Activated T-cell treated with anti-CD3 and anti-CD28 coated beads, Interleukin-2, amount 50 U/mL, for 24 hours (primary cell): ENCODE measurements around the gene RPS29.

Experiments used
- DNase-seq: peaks from one replicate; pipeline ENCODE4 v3.0.0-alpha.2; 2020
- H3K27ac Mint-ChIP-seq: 2 replicates; pipeline ENCODE4 v1.8.0; 2020; ENCODE audit warnings: mild to moderate bottlenecking, mixed read lengths
- H3K27me3 Mint-ChIP-seq: 2 replicates; pipeline ENCODE4 v1.8.0; 2020; ENCODE audit warnings: mixed read lengths
- H3K36me3 Mint-ChIP-seq: 2 replicates; pipeline ENCODE4 v1.8.0; 2020; ENCODE audit warnings: low read depth, mixed read lengths
- H3K4me1 Mint-ChIP-seq: 2 replicates; pipeline ENCODE4 v1.8.0; 2020; ENCODE audit warnings: low read depth, mixed read lengths
- H3K4me3 Mint-ChIP-seq: 2 replicates; pipeline ENCODE4 v1.8.0; 2020; ENCODE audit warnings: mild to moderate bottlenecking, moderate library complexity, mixed read lengths
- H3K9me3 Mint-ChIP-seq: 2 replicates; pipeline ENCODE4 v1.8.0; 2020; ENCODE audit warnings: mixed read lengths

RPS29 gene

GRCh38 chr14:49549446-49549845 lies 36.7 kb downstream of the RPS29 start:
- Mint-ChIP-seq H3K27me3 (no peaks in the 10 kb centered on the region), H3K4me3 (no peak overlapping the region), H3K27ac (no peak overlapping the region), H3K36me3 (no peaks in the 10 kb centered on the region), H3K9me3 (no peaks in the 10 kb centered on the region), H3K4me1 (no peaks in the 10 kb centered on the region)
- no peak for DNase-seq

GRCh38 chr14:49546766-49547165 lies 39.4 kb downstream of the RPS29 start:
- H3K27ac Mint-ChIP-seq = no peak overlapping the region
- H3K4me1 Mint-ChIP-seq = no peaks in the 10 kb centered on the region
- H3K4me3 Mint-ChIP-seq = no peak overlapping the region
- H3K36me3 Mint-ChIP-seq = no peaks in the 10 kb centered on the region
- H3K27me3 Mint-ChIP-seq = no peaks in the 10 kb centered on the region
- no peaks in the 10 kb centered on the region for H3K9me3 Mint-ChIP-seq
- DNase-seq = no peak

GRCh38 chr14:49545716-49546115 lies 40.5 kb downstream of the RPS29 start:
- Mint-ChIP-seq H3K27ac (no peak overlapping the region), H3K4me3 (no peak overlapping the region), H3K27me3 (no peaks in the 10 kb centered on the region), H3K9me3 (no peaks in the 10 kb centered on the region), H3K36me3 (no peaks in the 10 kb centered on the region), H3K4me1 (no peaks in the 10 kb centered on the region)
- DNase-seq = no peak

- no peak overlapping the region for H3K4me3 Mint-ChIP-seq
- no peaks in the 10 kb centered on the region for H3K4me1 Mint-ChIP-seq
- no peaks in the 10 kb centered on the region for H3K27me3 Mint-ChIP-seq
- DNase-seq = no peak
- H3K9me3 Mint-ChIP-seq = no peaks in the 10 kb centered on the region
- H3K36me3 Mint-ChIP-seq = no peaks in the 10 kb centered on the region
- H3K27ac Mint-ChIP-seq = no peak overlapping the region
These were observed 41.1 kb downstream of the RPS29 start for GRCh38 chr14:49545071-49545470.

- no peaks in the 10 kb centered on the region for H3K4me1 Mint-ChIP-seq
- no peak overlapping the region for H3K4me3 Mint-ChIP-seq
- DNase-seq = no peak
- no peaks in the 10 kb centered on the region for H3K36me3 Mint-ChIP-seq
- H3K27me3 Mint-ChIP-seq = no peaks in the 10 kb centered on the region
- H3K27ac Mint-ChIP-seq = no peak overlapping the region
- no peaks in the 10 kb centered on the region for H3K9me3 Mint-ChIP-seq
These were observed 45.1 kb downstream of the RPS29 start for GRCh38 chr14:49541049-49541448.

GRCh38 chr14:49538852-49539251 lies 47.3 kb downstream of the RPS29 start:
- H3K4me1 Mint-ChIP-seq = no peaks in the 10 kb centered on the region

More at GRCh38 chr14:49538852-49539251, 47.3 kb downstream of the RPS29 start:
- H3K27me3 Mint-ChIP-seq = no peaks in the 10 kb centered on the region
- no peaks in the 10 kb centered on the region for H3K36me3 Mint-ChIP-seq
- DNase-seq = no peak
- H3K4me3 Mint-ChIP-seq = no peak overlapping the region
- H3K9me3 Mint-ChIP-seq = no peaks in the 10 kb centered on the region
- no peak overlapping the region for H3K27ac Mint-ChIP-seq
